Activated T-helper 2 cell treated with anti-CD3 and anti-CD28 coated beads, Interferon-gamma antibody, Interleukin-2, Interleukin-4, amounts not matched to agents 10 μg/mL and 5 μg/mL and 100 μg/mL, durations not matched to agents 14 hours and 24 hours and 36 hours (primary cell): Measurements from ENCODE around the gene RIMBP2. TPM values are rescaled to one million over a fixed set of nuclear protein-coding genes. Genes with fewer than 3 reads are reported as not detected.
"Not testable (repeated sequence)": the region's sequence is repeated elsewhere in the genome, so short reads cannot be mapped to it uniquely, and the experiment has no call there.

ENCODE experiments used
- DNase-seq: peaks from one replicate; pipeline ENCODE4 v3.0.0; 2021; ENCODE audit warnings: low spot score
- H3K27ac Mint-ChIP-seq: one replicate; pipeline ENCODE4 v1.8.0; 2021; ENCODE audit warnings: mixed read lengths
- H3K27me3 Mint-ChIP-seq: one replicate; pipeline ENCODE4 v1.8.0; 2021; ENCODE audit warnings: low read depth, mixed read lengths
- H3K36me3 Mint-ChIP-seq: one replicate; pipeline ENCODE4 v1.8.0; 2021; ENCODE audit warnings: low read depth, mixed read lengths
- H3K4me1 Mint-ChIP-seq: one replicate; pipeline ENCODE4 v1.8.0; 2021; ENCODE audit warnings: low read depth, mixed read lengths
- H3K4me3 Mint-ChIP-seq: one replicate; pipeline ENCODE4 v1.8.0; 2021; ENCODE audit warnings: low read depth, mild to moderate bottlenecking, moderate library complexity, mixed read lengths
- H3K9me3 Mint-ChIP-seq: one replicate; pipeline ENCODE4 v1.8.0; 2021; ENCODE audit warnings: mixed read lengths
- intact Hi-C: fragments of 100-400 bp; cut with micrococcal nuclease; formaldehyde crosslinking; loops from one replicate; pipeline ENCODE4 v1.15.1; 2023
- total RNA-seq: library from RNA; stranded (reverse); gene quantifications from 2 replicates; pipeline ENCODE4 v1.2.3, GENCODE V29; 2022

RIMBP2 gene
- total RNA-seq, 1 donor from 2014 or later: not detected

GRCh38 chr12:130696379-130697100, 19.6 kb downstream of the RIMBP2 start:
- Mint-ChIP-seq H3K4me1 (no peaks in the 10 kb centered on the region), H3K27me3 (no peaks in the 10 kb centered on the region), H3K36me3 (no peaks in the 10 kb centered on the region), H3K9me3 (no peaks in the 10 kb centered on the region), H3K4me3 (no peak overlapping the region), H3K27ac (no peak overlapping the region)
- intact Hi-C loops: no loop called here
- DNase-seq: no peak

DNA sequence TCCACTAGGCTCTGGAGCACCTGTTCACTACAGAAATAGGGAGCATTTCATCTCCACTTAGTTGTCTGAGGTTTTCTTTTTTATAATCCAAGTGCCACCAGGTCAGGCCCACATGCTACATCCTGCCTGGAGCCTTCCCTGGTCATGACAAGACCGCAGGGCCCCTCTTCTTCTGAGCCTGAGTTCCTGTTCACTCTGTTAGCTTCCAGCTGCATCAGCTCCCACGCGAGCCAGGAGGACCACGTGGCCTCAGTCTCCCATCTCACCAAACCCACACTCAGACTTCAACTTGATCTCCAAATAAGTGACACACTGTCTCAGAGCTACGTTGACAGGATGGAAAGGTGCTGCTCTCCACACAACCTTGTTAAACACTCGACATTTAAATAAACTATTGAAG, 21.0 kb downstream of the RIMBP2 start:
- no peaks in the 10 kb centered on the region for H3K4me1 Mint-ChIP-seq
- no peak overlapping the region for H3K27ac Mint-ChIP-seq
- no peak overlapping the region for H3K4me3 Mint-ChIP-seq
- H3K36me3 Mint-ChIP-seq: no peaks in the 10 kb centered on the region
- DNase-seq: no peak
- H3K9me3 Mint-ChIP-seq: no peaks in the 10 kb centered on the region
- H3K27me3 Mint-ChIP-seq: no peaks in the 10 kb centered on the region
- intact Hi-C loops: no loop called here

DNA sequence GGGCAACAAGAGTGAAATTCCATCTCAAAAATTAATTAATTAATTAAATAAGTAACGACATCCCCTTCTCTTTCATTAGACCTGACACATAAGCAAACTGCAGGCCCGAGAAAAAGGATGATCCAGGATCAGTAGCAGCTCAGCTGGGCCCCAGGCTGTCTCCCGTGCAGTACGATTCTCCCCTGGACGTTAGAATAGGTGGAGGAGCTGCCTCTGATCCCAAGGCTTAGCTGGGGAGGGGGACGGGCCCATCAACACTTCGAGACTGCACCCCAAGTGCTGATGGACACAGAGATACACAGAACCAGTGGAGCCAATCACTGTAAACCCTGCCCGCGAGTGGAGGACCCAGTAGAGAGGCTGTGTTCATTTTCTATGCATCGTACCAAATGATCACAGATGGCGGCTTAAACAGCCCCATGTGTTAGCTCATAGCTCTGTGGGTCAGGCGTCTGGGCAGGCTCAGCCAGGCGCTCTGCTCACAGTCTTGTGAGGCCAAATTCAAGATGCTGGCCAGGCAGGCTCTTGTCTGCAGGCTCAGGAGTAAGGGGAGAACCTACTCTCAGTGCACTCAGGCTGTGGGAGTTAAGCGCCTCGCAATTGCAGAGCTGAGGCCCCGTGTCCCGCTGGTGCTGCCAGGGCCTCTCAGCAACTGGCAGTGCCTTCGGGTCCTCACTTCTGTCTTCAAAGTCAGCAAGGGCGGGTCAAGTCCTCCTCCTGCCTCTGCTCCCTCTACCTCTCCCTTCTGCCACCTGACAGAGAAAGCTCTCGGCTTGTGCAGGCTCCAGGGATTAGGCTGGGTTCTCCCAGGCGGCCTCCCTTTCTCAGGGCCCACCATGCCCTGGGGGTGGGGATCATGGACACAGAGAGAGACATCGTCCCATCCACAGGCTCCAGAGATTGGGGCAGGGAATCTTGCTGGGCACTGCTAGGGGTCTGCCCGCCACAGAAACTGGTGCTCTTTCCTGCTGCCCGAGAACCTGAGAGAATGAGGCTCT, 26.4 kb downstream of the RIMBP2 start:
- Mint-ChIP-seq H3K36me3 (no peaks in the 10 kb centered on the region), H3K27ac (no peak overlapping the region), H3K9me3 (no peaks in the 10 kb centered on the region), H3K4me1 (no peaks in the 10 kb centered on the region), H3K27me3 (no peaks in the 10 kb centered on the region), H3K4me3 (no peak overlapping the region)
- intact Hi-C loops: no loop called here
- no peak for DNase-seq

DNA sequence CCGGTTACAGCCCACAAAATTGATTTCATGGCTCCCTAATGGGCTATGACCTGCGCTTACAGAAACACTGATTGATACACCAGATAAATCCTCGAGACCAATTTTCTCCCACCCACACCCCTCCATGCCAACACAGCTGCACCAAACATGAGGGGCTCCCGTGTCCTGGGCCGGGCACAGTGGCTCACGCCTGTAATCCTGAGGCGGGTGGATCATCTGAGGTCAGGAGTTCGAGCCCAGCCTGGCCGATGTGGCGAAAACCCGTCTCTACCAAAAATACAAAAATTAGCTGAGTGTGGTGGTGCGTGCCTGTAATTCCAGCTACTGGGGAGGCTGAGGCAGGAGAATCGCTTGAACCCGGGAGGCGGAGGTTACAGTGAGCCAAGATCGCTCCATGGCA, 27.1 kb downstream of the RIMBP2 start:
- H3K4me3 Mint-ChIP-seq, H3K9me3 Mint-ChIP-seq, H3K4me1 Mint-ChIP-seq, H3K27me3 Mint-ChIP-seq, DNase-seq, H3K27ac Mint-ChIP-seq, intact Hi-C loops, H3K36me3 Mint-ChIP-seq: not testable (repeated sequence)

GRCh38 chr12:130687796-130688778, 28.0 kb downstream of the RIMBP2 start:
- Mint-ChIP-seq H3K27me3 (no peaks in the 10 kb centered on the region), H3K4me1 (no peaks in the 10 kb centered on the region), H3K4me3 (no peak overlapping the region), H3K27ac (no peak overlapping the region), H3K9me3 (no peaks in the 10 kb centered on the region), H3K36me3 (no peaks in the 10 kb centered on the region)
- intact Hi-C loops: no loop called here
- no peak for DNase-seq

DNA sequence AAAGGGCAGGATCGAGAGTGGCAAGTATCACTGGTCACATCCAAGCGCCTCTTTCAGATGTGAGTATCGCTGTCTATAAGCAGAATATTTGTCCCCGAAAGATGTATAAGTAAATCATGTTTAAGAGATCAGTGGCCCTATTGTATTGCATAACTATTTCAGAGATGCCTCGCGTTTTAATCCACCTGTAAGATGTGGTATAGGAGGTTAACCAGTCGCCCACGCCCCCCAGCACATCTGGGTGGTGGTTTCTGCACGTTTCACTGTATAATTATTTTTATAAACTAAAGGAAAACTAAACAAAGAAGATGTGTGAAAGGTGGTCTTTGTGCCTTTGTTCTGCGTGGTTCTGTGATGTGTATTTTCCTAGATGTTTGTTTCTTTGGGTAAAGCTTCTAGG, 28.9 kb downstream of the RIMBP2 start:
- Mint-ChIP-seq H3K36me3 (no peaks in the 10 kb centered on the region), H3K9me3 (no peaks in the 10 kb centered on the region), H3K27me3 (no peaks in the 10 kb centered on the region), H3K4me1 (no peaks in the 10 kb centered on the region), H3K27ac (no peak overlapping the region), H3K4me3 (no peak overlapping the region)
- no peak for DNase-seq
- intact Hi-C loops: no loop called here

DNA sequence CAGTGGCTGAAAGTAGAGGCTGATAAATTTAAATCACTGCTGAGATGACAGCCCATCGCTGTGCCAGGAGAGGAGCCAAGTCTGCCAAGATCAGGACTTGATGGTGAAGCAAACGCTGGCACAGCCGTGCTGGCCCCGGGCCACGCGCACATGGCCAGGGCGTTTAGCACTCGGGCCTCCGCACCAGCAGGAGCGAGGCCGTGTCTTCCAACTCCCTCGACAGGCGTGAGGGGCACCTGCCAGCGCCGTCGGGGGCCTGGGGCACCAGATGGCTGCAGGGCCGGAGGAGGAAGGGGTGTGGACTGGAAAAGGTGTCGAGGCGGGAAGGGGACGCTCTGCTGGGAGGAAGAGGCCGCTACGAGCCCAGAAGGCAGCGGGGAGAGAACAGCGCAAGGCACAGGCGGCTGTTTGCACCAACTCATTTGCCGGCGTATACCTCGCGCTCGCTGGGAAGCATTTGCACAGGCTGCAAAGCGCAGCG, 29.5 kb downstream of the RIMBP2 start:
- intact Hi-C loops: no loop called here
- Mint-ChIP-seq H3K4me1 (no peaks in the 10 kb centered on the region), H3K27ac (no peak overlapping the region), H3K27me3 (no peaks in the 10 kb centered on the region), H3K36me3 (no peaks in the 10 kb centered on the region), H3K4me3 (no peak overlapping the region), H3K9me3 (no peaks in the 10 kb centered on the region)
- DNase-seq: no peak

DNA sequence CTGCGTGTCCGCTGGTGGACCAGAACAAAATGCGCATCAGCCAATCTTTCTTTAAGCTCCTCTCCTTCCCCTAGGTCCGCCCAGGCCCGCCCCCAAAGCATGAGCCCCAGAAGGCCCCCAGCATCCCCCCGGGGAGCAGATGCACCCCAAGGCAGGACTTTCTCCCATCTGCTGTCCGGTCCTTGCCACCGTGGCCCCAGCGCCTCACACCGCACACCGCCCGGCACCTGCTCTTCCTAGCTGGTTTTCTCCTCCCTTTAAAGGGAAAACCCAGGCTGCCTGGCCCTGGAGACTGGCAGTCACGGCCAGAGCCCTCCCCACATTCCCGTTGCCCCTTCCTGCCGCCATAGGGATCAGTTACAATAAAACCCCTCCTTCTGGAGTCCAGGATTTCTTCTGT, 30.2 kb downstream of the RIMBP2 start:
- Mint-ChIP-seq H3K9me3 (no peaks in the 10 kb centered on the region), H3K27ac (no peak overlapping the region), H3K36me3 (no peaks in the 10 kb centered on the region), H3K4me1 (no peaks in the 10 kb centered on the region), H3K27me3 (no peaks in the 10 kb centered on the region), H3K4me3 (no peak overlapping the region)
- intact Hi-C loops: no loop called here
- DNase-seq: no peak

GRCh38 chr12:130685250-130685787, 30.8 kb downstream of the RIMBP2 start:
- no peak for DNase-seq
- Mint-ChIP-seq H3K9me3 (no peaks in the 10 kb centered on the region), H3K36me3 (no peaks in the 10 kb centered on the region), H3K27ac (no peak overlapping the region), H3K4me1 (no peaks in the 10 kb centered on the region), H3K4me3 (no peak overlapping the region), H3K27me3 (no peaks in the 10 kb centered on the region)
- intact Hi-C loops: no loop called here

GRCh38 chr12:130683811-130684210, 32.3 kb downstream of the RIMBP2 start:
- no peaks in the 10 kb centered on the region for H3K9me3 Mint-ChIP-seq
- intact Hi-C loops: no loop called here

GRCh38 chr12:130683080-130683479, 33.0 kb downstream of the RIMBP2 start:
- Mint-ChIP-seq H3K36me3 (no peaks in the 10 kb centered on the region), H3K4me3 (no peak overlapping the region), H3K27me3 (no peaks in the 10 kb centered on the region), H3K9me3 (no peaks in the 10 kb centered on the region), H3K27ac (no peak overlapping the region), H3K4me1 (no peaks in the 10 kb centered on the region)
- intact Hi-C loops: no loop called here
- DNase-seq: no peak

More at GRCh38 chr12:130683811-130684210, 32.3 kb downstream of the RIMBP2 start:
- Mint-ChIP-seq H3K4me1 (no peaks in the 10 kb centered on the region), H3K27ac (no peak overlapping the region), H3K36me3 (no peaks in the 10 kb centered on the region), H3K4me3 (no peak overlapping the region), H3K27me3 (no peaks in the 10 kb centered on the region)
- DNase-seq: no peak

- Mint-ChIP-seq H3K27ac (no peak overlapping the region), H3K4me1 (no peaks in the 10 kb centered on the region), H3K27me3 (no peaks in the 10 kb centered on the region), H3K9me3 (no peaks in the 10 kb centered on the region), H3K4me3 (no peak overlapping the region), H3K36me3 (no peaks in the 10 kb centered on the region)
- DNase-seq: no peak
- intact Hi-C loops: no loop called here
These were observed 35.6 kb downstream of the RIMBP2 start for GRCh38 chr12:130680451-130680990.
